Kidney epithelial cell (primary cell): ENCODE data around the gene EIF1AD. TPM values are rescaled to one million over a fixed set of nuclear protein-coding genes. Genes with fewer than 3 reads are reported as not detected.

Experiments used
- DNase-seq: peaks from one replicate; pipeline ENCODE4 v3.0.0-alpha.2; 2010; ENCODE audit warnings: low read depth
- H3K27me3 ChIP-seq: 2 replicates; pipeline ENCODE4 v1.6.0; 2011; ENCODE audit warnings: low read length; ENCODE audit not compliant: control insufficient read depth, insufficient read depth
- H3K36me3 ChIP-seq: 2 replicates; pipeline ENCODE4 v1.5.1; 2011; ENCODE audit warnings: low read length; ENCODE audit not compliant: control insufficient read depth, insufficient read depth
- H3K4me3 ChIP-seq: 2 replicates; pipeline ENCODE4 v1.5.1; 2011; ENCODE audit warnings: low read depth, mild to moderate bottlenecking, control low read depth, low read length
- total RNA-seq: library from RNA; depleted of rRNA; stranded (reverse); fragments of >200 nt; gene quantifications from 2 replicates; pipeline ENCODE4 v1.2.3, GENCODE V29; 2015
- TF ChIP-seq, protein P1 (sequence below): IDR thresholded peaks from 2 replicates; pipeline ENCODE4 v1.5.1; 2011; ENCODE audit warnings: mild to moderate bottlenecking, moderate library complexity, low read length, control low read depth, inconsistent platforms; ENCODE audit not compliant: insufficient read depth, poor library complexity, severe bottlenecking

EIF1AD gene
- total RNA-seq, 1 donor from 2014 or later, result 33.4 TPM

DNA sequence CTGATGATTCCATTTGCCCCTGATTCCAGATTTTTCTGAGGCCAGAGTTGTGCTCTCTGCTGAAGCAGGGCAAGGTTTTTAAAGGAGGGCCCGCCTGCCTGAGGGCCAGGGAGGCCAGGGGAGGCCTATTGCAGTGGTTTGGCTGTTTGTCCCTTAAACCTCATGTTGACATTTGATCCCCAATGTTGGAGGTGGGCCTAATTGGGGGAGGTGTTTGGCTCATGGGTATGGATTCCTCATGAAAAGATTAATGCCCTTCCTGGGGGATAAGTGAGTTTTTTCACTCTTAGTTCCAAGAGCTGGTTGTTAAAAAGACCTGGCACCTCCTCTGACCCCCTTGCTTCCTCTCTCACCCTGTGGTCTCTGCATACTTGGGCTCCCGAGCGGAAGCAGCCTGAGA is 37.8 kb upstream of the EIF1AD start:
- H3K4me3 ChIP-seq, result no peak overlapping the region
- no peaks in the 10 kb centered on the region for H3K36me3 ChIP-seq
- no peaks in the 10 kb centered on the region for H3K27me3 ChIP-seq
- TF ChIP-seq, protein P1, sequence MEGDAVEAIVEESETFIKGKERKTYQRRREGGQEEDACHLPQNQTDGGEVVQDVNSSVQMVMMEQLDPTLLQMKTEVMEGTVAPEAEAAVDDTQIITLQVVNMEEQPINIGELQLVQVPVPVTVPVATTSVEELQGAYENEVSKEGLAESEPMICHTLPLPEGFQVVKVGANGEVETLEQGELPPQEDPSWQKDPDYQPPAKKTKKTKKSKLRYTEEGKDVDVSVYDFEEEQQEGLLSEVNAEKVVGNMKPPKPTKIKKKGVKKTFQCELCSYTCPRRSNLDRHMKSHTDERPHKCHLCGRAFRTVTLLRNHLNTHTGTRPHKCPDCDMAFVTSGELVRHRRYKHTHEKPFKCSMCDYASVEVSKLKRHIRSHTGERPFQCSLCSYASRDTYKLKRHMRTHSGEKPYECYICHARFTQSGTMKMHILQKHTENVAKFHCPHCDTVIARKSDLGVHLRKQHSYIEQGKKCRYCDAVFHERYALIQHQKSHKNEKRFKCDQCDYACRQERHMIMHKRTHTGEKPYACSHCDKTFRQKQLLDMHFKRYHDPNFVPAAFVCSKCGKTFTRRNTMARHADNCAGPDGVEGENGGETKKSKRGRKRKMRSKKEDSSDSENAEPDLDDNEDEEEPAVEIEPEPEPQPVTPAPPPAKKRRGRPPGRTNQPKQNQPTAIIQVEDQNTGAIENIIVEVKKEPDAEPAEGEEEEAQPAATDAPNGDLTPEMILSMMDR, result no peak
- no peak for DNase-seq

DNA sequence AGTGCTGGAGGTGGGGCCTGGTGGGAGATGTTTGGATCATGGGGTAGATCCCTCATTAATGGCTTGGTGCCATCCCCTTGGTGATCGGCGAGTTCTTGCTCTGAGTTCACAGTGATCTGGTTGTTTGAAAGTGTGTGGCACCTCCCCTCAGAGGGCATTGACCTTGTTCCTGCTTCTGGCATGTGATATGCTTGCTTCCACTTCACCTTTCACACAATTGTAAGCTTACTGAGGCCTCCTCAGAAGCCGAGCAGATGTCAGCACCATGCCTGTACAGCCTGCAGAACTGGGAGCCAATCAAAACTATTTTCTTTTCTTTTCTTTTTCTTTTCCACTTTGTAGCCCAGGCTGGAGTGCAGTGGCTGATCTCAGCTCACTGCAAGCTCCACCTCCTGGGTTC is 35.4 kb upstream of the EIF1AD start:
- no peaks in the 10 kb centered on the region for H3K27me3 ChIP-seq
- no peak for DNase-seq
- H3K36me3 ChIP-seq, result no peaks in the 10 kb centered on the region
- TF ChIP-seq, protein P1, result no peak
- H3K4me3 ChIP-seq, result no peak overlapping the region

DNA sequence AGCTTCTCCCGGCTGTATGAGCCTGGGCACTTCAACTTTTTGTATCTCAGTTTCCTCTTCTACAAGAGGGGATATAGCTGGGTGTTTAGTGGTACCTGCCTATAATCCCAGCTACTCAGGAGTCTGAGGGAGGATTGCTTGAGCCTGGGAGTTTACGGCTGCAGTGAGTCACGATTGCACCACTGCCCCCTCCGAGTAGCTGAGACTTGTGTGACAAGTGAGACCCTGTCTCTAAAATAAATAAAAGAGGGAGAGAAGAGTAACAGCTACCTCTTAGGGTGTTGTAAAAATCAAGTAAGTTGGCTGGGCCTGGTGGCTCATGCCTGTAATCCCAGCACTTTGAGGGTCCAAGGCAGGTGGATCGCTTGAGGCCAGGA is 34.4 kb upstream of the EIF1AD start:
- Histone ChIP-seq H3K36me3 (no peaks in the 10 kb centered on the region), H3K27me3 (no peaks in the 10 kb centered on the region), H3K4me3 (no peak overlapping the region)
- TF ChIP-seq, protein P1, result no peak
- DNase-seq, result no peak

DNA sequence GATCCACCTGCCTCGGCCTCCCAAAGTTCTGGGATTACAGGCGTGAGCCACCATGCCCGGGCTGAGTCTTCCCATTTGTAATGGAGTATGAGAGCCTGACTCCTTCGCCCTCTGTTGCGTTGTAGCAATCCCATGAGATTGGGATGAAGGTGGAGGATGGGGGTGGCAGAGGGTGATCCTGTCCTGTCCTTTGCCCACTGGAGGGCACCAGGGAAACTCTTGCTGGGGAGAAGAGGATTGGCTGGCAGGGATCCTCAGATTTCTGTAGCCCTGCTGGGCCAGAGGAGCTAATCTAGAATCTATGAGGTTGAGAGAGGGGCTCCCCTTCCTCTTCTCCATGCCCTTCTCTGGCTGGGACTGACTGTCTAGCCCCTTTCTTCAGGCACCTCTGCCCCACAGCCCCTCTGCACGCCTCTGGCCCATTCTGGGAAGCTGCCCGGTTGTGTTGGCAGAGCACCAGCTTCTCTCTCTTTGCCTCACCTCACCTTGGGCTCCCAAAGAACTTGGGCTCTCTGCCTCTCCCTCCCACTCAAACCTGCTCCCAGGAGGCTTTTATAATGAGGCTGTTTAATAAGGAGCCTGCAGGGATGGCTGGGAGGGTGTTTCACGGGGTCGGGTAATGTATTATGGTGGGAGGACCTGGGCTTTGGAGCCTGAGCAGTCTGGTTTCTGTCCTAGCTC is 33.8 kb upstream of the EIF1AD start:
- Histone ChIP-seq H3K4me3 (no peak overlapping the region), H3K36me3 (no peaks in the 10 kb centered on the region), H3K27me3 (no peaks in the 10 kb centered on the region)
- TF ChIP-seq, protein P1, result no peak
- DNase-seq, result no peak

DNA sequence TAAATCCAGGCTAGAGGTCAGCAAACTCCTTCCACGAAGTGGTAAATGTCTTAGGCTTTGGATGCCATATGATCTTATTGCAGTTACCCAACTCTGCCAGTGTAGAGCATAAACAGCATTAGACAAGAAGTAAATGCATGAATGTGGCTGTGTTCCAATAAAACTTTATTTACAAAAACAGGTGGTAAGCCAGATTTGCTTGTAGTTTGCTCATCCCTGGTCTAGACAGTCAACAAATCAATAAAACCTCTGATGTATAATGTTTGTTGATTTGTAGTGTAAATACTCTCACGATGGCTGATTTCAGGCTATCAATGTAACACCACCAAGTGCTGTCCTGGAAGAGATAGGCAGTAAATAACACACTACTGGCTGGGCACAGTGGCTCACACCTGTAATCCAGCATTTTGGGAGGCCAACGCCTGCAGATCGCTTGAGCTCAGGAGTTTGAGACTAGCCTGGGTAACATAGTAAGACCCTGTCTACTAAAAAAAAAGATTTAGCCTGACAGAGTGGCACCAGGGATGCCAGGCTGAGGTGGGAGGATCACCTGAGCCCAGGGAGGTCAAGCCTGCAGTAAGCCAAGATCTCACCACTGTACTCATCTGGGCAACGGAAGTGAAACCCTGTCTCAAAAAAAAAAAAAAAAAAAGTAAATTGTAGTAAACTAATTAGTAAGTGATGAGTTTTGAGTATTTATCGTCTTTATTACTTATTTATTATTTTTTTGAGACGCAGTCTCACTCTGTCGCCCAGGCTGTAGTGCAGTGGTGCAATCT is 31.2 kb upstream of the EIF1AD start:
- H3K27me3 ChIP-seq, result no peaks in the 10 kb centered on the region
- TF ChIP-seq, protein P1, result no peak
- no peaks in the 10 kb centered on the region for H3K36me3 ChIP-seq
- H3K4me3 ChIP-seq, result no peak overlapping the region
- no peak for DNase-seq
